ENCODE results near the gene HKDC1. TPM values are rescaled to one million over a fixed set of nuclear protein-coding genes. Genes with fewer than 3 reads are reported as not detected.

HKDC1 gene
- total and polyA plus RNA-seq, 3 experiments from 2014 or later = 0.15 to 3.0 TPM; not detected in 1

- Histone ChIP-seq H3K9me3 (ENCODE audit: low read length) (no peaks in the 10 kb centered on the region), H3K27me3 (ENCODE audit: insufficient read depth, low read length, poor library complexity, severe bottlenecking) (no peaks in the 10 kb centered on the region), H3K4me1 (ENCODE audit: insufficient read depth, low read length) (peaks cover 32% of the 10 kb centered on the region), H3K4me3 (ENCODE audit: low read length) (no peak overlapping the region), H3K27ac (ENCODE audit: low read depth, low read length) (no peak overlapping the region), H3K36me3 (ENCODE audit: insufficient read depth, low read length) (no peaks in the 10 kb centered on the region)
- POLR2A ChIA-PET = interaction anchor here (0.6 kb wide), 1 partner anchor 202 kb away, joined by 6 read pairs; no protein-coding TSS in a partner anchor
- Mint-ChIP-seq H3K36me3 (peaks cover 0 to 2% (median 0%) of the 10 kb centered on the region in 3 donors), H3K4me1 (peaks cover 35 to 54% (median 37%) of the 10 kb centered on the region in 3 donors), H3K27me3 (no peaks in the 10 kb centered on the region), H3K9me3 (no peaks in the 10 kb centered on the region), H3K4me3 (no peak overlapping the region), H3K27ac (peak overlapping the region in 4 of 8 donors; percentile 14 to 86 (median 33))
- CTCF ChIA-PET = interaction anchor here (1.4 to 2.4 kb wide), 3 partner anchors 14 to 215 kb away, joined by 3 to 8 read pairs (median 4); no protein-coding TSS in a partner anchor
- DNase-seq = no peak
Observed at GRCh38 chr10:69220507-69220906, 375 bp downstream of the HKDC1 start.

GRCh38 chr10:69222157-69223027, 2.3 kb downstream of the HKDC1 start:
- Mint-ChIP-seq H3K27ac (peak overlapping the region; percentile 80 to 95 (median 88)), H3K9me3 (no peaks in the 10 kb centered on the region), H3K36me3 (no peaks in the 10 kb centered on the region), H3K4me3 (peak overlapping the region; percentile 23 to 90 (median 75)), H3K27me3 (no peaks in the 10 kb centered on the region), H3K4me1 (peaks cover 38 to 58% (median 38%) of the 10 kb centered on the region in 3 donors)
- peaks cover 32% of the 10 kb centered on the region for H3K4me1 ChIP-seq (ENCODE audit: insufficient read depth, low read length)
- no peaks in the 10 kb centered on the region for H3K9me3 ChIP-seq (ENCODE audit: low read length)
- H3K4me3 ChIP-seq (ENCODE audit: low read length) = peak overlapping the region; percentile 28
- H3K27ac ChIP-seq (ENCODE audit: low read depth, low read length) = peak overlapping the region; percentile 63
- no peaks in the 10 kb centered on the region for H3K27me3 ChIP-seq (ENCODE audit: insufficient read depth, low read length, poor library complexity, severe bottlenecking)
- peak; percentile 49 to 83 (median 59) for DNase-seq
- POLR2A ChIA-PET = interaction anchor here (0.5 kb wide), 1 partner anchor 174 kb away, joined by 3 read pairs; no protein-coding TSS in a partner anchor
- CTCF ChIA-PET = interaction anchor here (0.6 to 1.2 kb wide), 4 partner anchors 9 to 13 kb away, joined by 3 to 7 read pairs (median 4); no protein-coding TSS in a partner anchor
- no peaks in the 10 kb centered on the region for H3K36me3 ChIP-seq (ENCODE audit: insufficient read depth, low read length)

DNA sequence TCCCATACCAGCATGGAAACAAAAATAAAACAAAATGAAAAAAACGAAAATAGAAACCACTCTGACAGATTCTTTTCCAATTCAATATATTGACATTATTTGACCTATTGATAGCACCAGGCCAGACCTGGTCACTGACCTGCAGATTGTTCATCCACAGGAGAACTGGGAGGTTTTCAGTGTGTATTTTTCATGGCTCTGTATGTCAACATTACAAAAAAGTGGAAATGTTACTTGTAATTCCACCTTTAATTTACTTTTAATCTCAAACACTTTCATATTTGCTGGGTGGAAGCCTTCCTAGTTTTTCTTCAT, 2.9 kb downstream of the HKDC1 start:
- H3K27me3 ChIP-seq (ENCODE audit: insufficient read depth, low read length, poor library complexity, severe bottlenecking) = no peaks in the 10 kb centered on the region
- H3K4me3 ChIP-seq (ENCODE audit: low read length) = no peak overlapping the region
- ChIA-PET CTCF (interaction anchor here (0.6 to 1.2 kb wide), 4 partner anchors 8 to 12 kb away, joined by 3 to 7 read pairs (median 4); no protein-coding TSS in a partner anchor), POLR2A (no interaction called here)
- no peaks in the 10 kb centered on the region for H3K9me3 Mint-ChIP-seq
- peak overlapping the region; percentile 63 for H3K27ac ChIP-seq (ENCODE audit: low read depth, low read length)
- peak overlapping the region; percentile 9 to 90 (median 75) for H3K4me3 Mint-ChIP-seq
- H3K27ac Mint-ChIP-seq = peak overlapping the region; percentile 80 to 95 (median 88)
- no peaks in the 10 kb centered on the region for H3K36me3 ChIP-seq (ENCODE audit: insufficient read depth, low read length)
- no peaks in the 10 kb centered on the region for H3K9me3 ChIP-seq (ENCODE audit: low read length)
- H3K27me3 Mint-ChIP-seq = no peaks in the 10 kb centered on the region
- peaks cover 44 to 64% (median 44%) of the 10 kb centered on the region in 3 donors for H3K4me1 Mint-ChIP-seq
- no peaks in the 10 kb centered on the region for H3K36me3 Mint-ChIP-seq
- no peak for DNase-seq
- H3K4me1 ChIP-seq (ENCODE audit: insufficient read depth, low read length) = peaks cover 38% of the 10 kb centered on the region

GRCh38 chr10:69224862-69225657, 4.9 kb downstream of the HKDC1 start:
- ChIA-PET POLR2A (interaction anchor here (1.0 kb wide), 1 partner anchor 94 kb away, joined by 3 read pairs; no protein-coding TSS in a partner anchor), CTCF (interaction anchor here (0.9 to 1.8 kb wide), 4 partner anchors 8 to 183 kb away, joined by 3 to 6 read pairs (median 4); no protein-coding TSS in a partner anchor)
- H3K27me3 ChIP-seq (ENCODE audit: insufficient read depth, low read length, poor library complexity, severe bottlenecking) = no peaks in the 10 kb centered on the region
- H3K9me3 Mint-ChIP-seq = no peaks in the 10 kb centered on the region
- no peaks in the 10 kb centered on the region for H3K36me3 Mint-ChIP-seq
- H3K27me3 Mint-ChIP-seq = no peaks in the 10 kb centered on the region
- no peak overlapping the region for H3K27ac ChIP-seq (ENCODE audit: low read depth, low read length)
- peak overlapping the region; percentile 53 to 91 (median 74) for H3K27ac Mint-ChIP-seq
- DNase-seq = no peak
- no peaks in the 10 kb centered on the region for H3K9me3 ChIP-seq (ENCODE audit: low read length)
- H3K4me1 Mint-ChIP-seq = peaks cover 63 to 85% (median 64%) of the 10 kb centered on the region in 3 donors
- H3K4me1 ChIP-seq (ENCODE audit: insufficient read depth, low read length) = peaks cover 59% of the 10 kb centered on the region
- no peak overlapping the region for H3K4me3 ChIP-seq (ENCODE audit: low read length)
- peak overlapping the region in 5 of 7 donors; percentile 48 to 82 (median 67) for H3K4me3 Mint-ChIP-seq
- H3K36me3 ChIP-seq (ENCODE audit: insufficient read depth, low read length) = no peaks in the 10 kb centered on the region

GRCh38 chr10:69225681-69226080, 5.5 kb downstream of the HKDC1 start:
- Mint-ChIP-seq H3K4me1 (peaks cover 63 to 86% (median 65%) of the 10 kb centered on the region in 3 donors), H3K27me3 (no peaks in the 10 kb centered on the region), H3K9me3 (no peaks in the 10 kb centered on the region), H3K27ac (peak overlapping the region in 5 of 8 donors; percentile 14 to 53 (median 33)), H3K36me3 (no peaks in the 10 kb centered on the region), H3K4me3 (peak overlapping the region in 3 of 7 donors; percentile 5 to 82 (median 12))
- no peaks in the 10 kb centered on the region for H3K9me3 ChIP-seq (ENCODE audit: low read length)
- H3K4me3 ChIP-seq (ENCODE audit: low read length) = no peak overlapping the region
- no peaks in the 10 kb centered on the region for H3K36me3 ChIP-seq (ENCODE audit: insufficient read depth, low read length)
- ChIA-PET CTCF (interaction anchor here (0.9 to 1.8 kb wide), 4 partner anchors 9 to 183 kb away, joined by 3 to 6 read pairs (median 4); no protein-coding TSS in a partner anchor), POLR2A (no interaction called here)
- H3K27ac ChIP-seq (ENCODE audit: low read depth, low read length) = no peak overlapping the region
- no peak for DNase-seq
- no peaks in the 10 kb centered on the region for H3K27me3 ChIP-seq (ENCODE audit: insufficient read depth, low read length, poor library complexity, severe bottlenecking)
- H3K4me1 ChIP-seq (ENCODE audit: insufficient read depth, low read length) = peaks cover 62% of the 10 kb centered on the region

DNA sequence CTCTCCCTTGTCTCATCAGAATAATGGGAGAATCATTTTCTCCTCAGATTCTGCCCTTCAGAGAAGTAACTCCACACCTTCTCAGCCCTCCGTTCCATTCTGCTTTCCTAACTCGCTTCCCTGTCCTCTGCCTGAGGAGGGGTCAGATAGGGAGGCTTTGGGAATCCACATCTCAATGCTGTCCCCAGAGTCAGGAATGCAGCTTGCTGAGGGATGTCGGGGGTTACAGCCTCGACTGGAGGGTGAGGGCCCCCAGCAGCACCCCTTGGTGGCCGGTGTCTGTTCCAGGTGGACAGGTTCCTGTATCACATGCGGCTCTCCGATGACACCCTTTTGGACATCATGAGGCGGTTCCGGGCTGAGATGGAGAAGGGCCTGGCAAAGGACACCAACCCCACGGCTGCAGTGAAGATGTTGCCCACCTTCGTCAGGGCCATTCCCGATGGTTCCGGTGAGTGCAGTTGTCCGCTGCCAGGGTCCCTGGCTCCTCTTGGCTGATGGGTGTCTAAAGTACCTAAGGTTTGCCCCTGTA, 6.9 kb downstream of the HKDC1 start:
- H3K4me1 Mint-ChIP-seq = peaks cover 69 to 84% (median 70%) of the 10 kb centered on the region in 3 donors
- H3K36me3 Mint-ChIP-seq = no peaks in the 10 kb centered on the region
- ChIA-PET CTCF (no interaction called here), POLR2A (interaction anchor here (0.7 kb wide), 1 partner anchor 179 kb away, joined by 3 read pairs; no protein-coding TSS in a partner anchor)
- H3K36me3 ChIP-seq (ENCODE audit: insufficient read depth, low read length) = no peaks in the 10 kb centered on the region
- peaks cover 59% of the 10 kb centered on the region for H3K4me1 ChIP-seq (ENCODE audit: insufficient read depth, low read length)
- peak overlapping the region in 1 of 8 donors; percentile 90 for H3K27ac Mint-ChIP-seq
- H3K4me3 ChIP-seq (ENCODE audit: low read length) = no peak overlapping the region
- no peaks in the 10 kb centered on the region for H3K9me3 ChIP-seq (ENCODE audit: low read length)
- H3K27me3 ChIP-seq (ENCODE audit: insufficient read depth, low read length, poor library complexity, severe bottlenecking) = no peaks in the 10 kb centered on the region
- H3K27ac ChIP-seq (ENCODE audit: low read depth, low read length) = no peak overlapping the region
- DNase-seq = no peak
- H3K4me3 Mint-ChIP-seq = peak overlapping the region in 1 of 7 donors; percentile 54
- H3K27me3 Mint-ChIP-seq = no peaks in the 10 kb centered on the region
- no peaks in the 10 kb centered on the region for H3K9me3 Mint-ChIP-seq

- Histone ChIP-seq H3K9me3 (ENCODE audit: low read length) (no peaks in the 10 kb centered on the region), H3K36me3 (ENCODE audit: insufficient read depth, low read length) (no peaks in the 10 kb centered on the region), H3K27me3 (ENCODE audit: insufficient read depth, low read length, poor library complexity, severe bottlenecking) (no peaks in the 10 kb centered on the region), H3K4me1 (ENCODE audit: insufficient read depth, low read length) (peaks cover 57% of the 10 kb centered on the region), H3K4me3 (ENCODE audit: low read length) (no peak overlapping the region), H3K27ac (ENCODE audit: low read depth, low read length) (no peak overlapping the region)
- H3K4me3 Mint-ChIP-seq = peak overlapping the region in 5 of 7 donors; percentile 84 to 95 (median 90)
- CTCF ChIA-PET = interaction anchor here (1.0 to 1.8 kb wide), 7 partner anchors 9 to 222 kb away, joined by 3 to 9 read pairs (median 4); no protein-coding TSS in a partner anchor
- H3K27me3 Mint-ChIP-seq = peaks cover 0 to 2% of the 10 kb centered on the region in 2 donors
- no peak for DNase-seq
- H3K36me3 Mint-ChIP-seq = no peaks in the 10 kb centered on the region
- H3K27ac Mint-ChIP-seq = peak overlapping the region; percentile 49 to 99 (median 96)
- H3K4me1 Mint-ChIP-seq = peaks cover 69 to 83% (median 70%) of the 10 kb centered on the region in 3 donors
- POLR2A ChIA-PET = no interaction called here
- no peaks in the 10 kb centered on the region for H3K9me3 Mint-ChIP-seq
Observed at GRCh38 chr10:69228151-69228550, 8.0 kb downstream of the HKDC1 start.
